H9 (cell line): Measurements from ENCODE around the gene MAPK1IP1L. TPM values are rescaled to one million over a fixed set of nuclear protein-coding genes. Genes with fewer than 3 reads are reported as not detected.

Experiments
- DNase-seq: peaks from one replicate; pipeline ENCODE4 v3.0.0-alpha.2; 2017
- H2AFZ ChIP-seq: one replicate; pipeline ENCODE4 v1.6.1; 2013; ENCODE audit warnings: mild to moderate bottlenecking, low read length, control low read depth, moderate library complexity
- H2AK5ac ChIP-seq: 2 replicates; pipeline ENCODE4 v1.6.1; 2013; ENCODE audit warnings: low read length, control low read depth, mixed read lengths; ENCODE audit not compliant: insufficient read length
- H2BK120ac ChIP-seq: one replicate; pipeline ENCODE4 v1.6.1; 2013; ENCODE audit warnings: low read depth, mild to moderate bottlenecking, low read length, control low read depth, inconsistent platforms; ENCODE audit not compliant: poor library complexity, severe bottlenecking
- H2BK12ac ChIP-seq: 2 replicates; pipeline ENCODE4 v1.6.1; 2013; ENCODE audit warnings: low read length, control low read depth, mixed read lengths, low read depth; ENCODE audit not compliant: insufficient read length
- H2BK15ac ChIP-seq: 2 replicates; pipeline ENCODE4 v1.6.1; 2013; ENCODE audit warnings: low read depth, low read length, control low read depth
- H2BK20ac ChIP-seq: one replicate; pipeline ENCODE4 v1.6.1; 2013; ENCODE audit warnings: low read depth, mild to moderate bottlenecking, low read length, control low read depth, inconsistent platforms; ENCODE audit not compliant: poor library complexity, severe bottlenecking
- H2BK5ac ChIP-seq: 2 replicates; pipeline ENCODE4 v1.6.1; 2013; ENCODE audit warnings: low read length, control low read depth, mixed read lengths; ENCODE audit not compliant: insufficient read length
- H3K14ac ChIP-seq: 2 replicates; pipeline ENCODE4 v1.6.1; 2013; ENCODE audit warnings: low read length, control low read depth; ENCODE audit not compliant: insufficient read depth
- H3K18ac ChIP-seq: 2 replicates; pipeline ENCODE4 v1.6.1; 2013; ENCODE audit warnings: low read depth, mild to moderate bottlenecking, mixed read lengths, low read length, control low read depth; ENCODE audit not compliant: insufficient read length
- H3K23ac ChIP-seq: 2 replicates; pipeline ENCODE4 v1.6.1; 2013; ENCODE audit warnings: low read length, control low read depth, mixed read lengths, low read depth; ENCODE audit not compliant: insufficient read length
- H3K23me2 ChIP-seq: 2 replicates; pipeline ENCODE4 v1.6.1; 2013; ENCODE audit warnings: low read depth, mild to moderate bottlenecking, mixed read lengths, low read length, control low read depth; ENCODE audit not compliant: insufficient read length, poor library complexity, severe bottlenecking
- H3K27ac ChIP-seq: 2 replicates; pipeline ENCODE4 v1.5.1; 2013; ENCODE audit warnings: low read length, control low read depth, mixed read lengths, low read depth; ENCODE audit not compliant: insufficient read length
- H3K27me3 ChIP-seq: 2 replicates; pipeline ENCODE4 v1.6.1; 2013; ENCODE audit warnings: low read length, control low read depth, inconsistent platforms; ENCODE audit not compliant: insufficient read depth
- H3K4ac ChIP-seq: 2 replicates; pipeline ENCODE4 v1.6.1; 2013; ENCODE audit warnings: low read depth, mild to moderate bottlenecking, control low read depth, inconsistent platforms, low read length, moderate library complexity
- H3K4me1 ChIP-seq: 2 replicates; pipeline ENCODE4 v1.6.1; 2013; ENCODE audit warnings: low read length, control low read depth, inconsistent platforms; ENCODE audit not compliant: insufficient read depth
- H3K4me2 ChIP-seq: 2 replicates; pipeline ENCODE4 v1.6.1; 2013; ENCODE audit warnings: low read length, control low read depth, mixed read lengths; ENCODE audit not compliant: insufficient read length, insufficient read depth
- H3K56ac ChIP-seq: 2 replicates; pipeline ENCODE4 v1.6.1; 2013; ENCODE audit warnings: low read depth, mild to moderate bottlenecking, mixed read lengths, low read length, control low read depth; ENCODE audit not compliant: insufficient read length
- H3K79me1 ChIP-seq: 2 replicates; pipeline ENCODE4 v1.6.1; 2013; ENCODE audit warnings: low read depth, mild to moderate bottlenecking, moderate library complexity, low read length, control low read depth, inconsistent platforms; ENCODE audit not compliant: insufficient read depth, poor library complexity, severe bottlenecking
- H3K79me2 ChIP-seq: 2 replicates; pipeline ENCODE4 v1.6.1; 2013; ENCODE audit warnings: low read length, control low read depth, inconsistent platforms; ENCODE audit not compliant: insufficient read depth
- H3K9ac ChIP-seq: 2 replicates; pipeline ENCODE4 v1.6.1; 2013; ENCODE audit warnings: low read length, control low read depth, mixed read lengths; ENCODE audit not compliant: insufficient read length; ENCODE audit errors: extremely low read depth
- H3K9me3 ChIP-seq: one replicate; pipeline ENCODE4 v1.6.1; 2013; ENCODE audit warnings: low read depth, low read length, inconsistent platforms; ENCODE audit not compliant: control insufficient read depth
- H3T11ph ChIP-seq: one replicate; pipeline ENCODE4 v1.6.1; 2013; ENCODE audit warnings: mild to moderate bottlenecking, low read length, control low read depth, inconsistent platforms
- H4K20me1 ChIP-seq: one replicate; pipeline ENCODE4 v1.6.1; 2013; ENCODE audit not compliant: control insufficient read depth, insufficient read length, insufficient read depth
- H4K5ac ChIP-seq: 2 replicates; pipeline ENCODE4 v1.6.1; 2013; ENCODE audit warnings: low read depth, mild to moderate bottlenecking, mixed read lengths, low read length, control low read depth; ENCODE audit not compliant: insufficient read length
- H4K8ac ChIP-seq: replicated peaks from 2 replicates; pipeline ENCODE4 v1.6.1; 2013; ENCODE audit warnings: low read length, control low read depth, mixed read lengths, low read depth; ENCODE audit not compliant: insufficient read length
- H4K91ac ChIP-seq: 2 replicates; pipeline ENCODE4 v1.6.1; 2013; ENCODE audit warnings: low read depth, mild to moderate bottlenecking, moderate library complexity, mixed read lengths, low read length, control low read depth; ENCODE audit not compliant: insufficient read length
- H3K27ac Mint-ChIP-seq, 3 experiments: 2 replicates in 2 of 3; 3 replicates in 1 of 3; pipeline ENCODE4 v1.8.0; 2020 to 2021; ENCODE audit warnings: mixed read lengths in 3 of 3, mild to moderate bottlenecking in 1 of 3, moderate library complexity in 1 of 3
- H3K27me3 Mint-ChIP-seq: 2 replicates; pipeline ENCODE4 v1.8.0; 2021; ENCODE audit warnings: low read depth, mild to moderate bottlenecking, moderate library complexity, mixed read lengths
- H3K36me3 Mint-ChIP-seq, 3 experiments: 2 replicates in 2 of 3; 3 replicates in 1 of 3; pipeline ENCODE4 v1.8.0; 2020 to 2021; ENCODE audit warnings: low read depth in 3 of 3, mixed read lengths in 3 of 3; ENCODE audit not compliant: insufficient read depth in 1 of 3
- H3K4me1 Mint-ChIP-seq, 2 experiments: 2 replicates each; pipeline ENCODE4 v1.8.0; 2020; ENCODE audit warnings: mixed read lengths in 2 of 2
- H3K4me3 Mint-ChIP-seq, 2 experiments: 2 replicates in 1 of 2; 3 replicates in 1 of 2; pipeline ENCODE4 v1.8.0; 2020 to 2021; ENCODE audit warnings: mild to moderate bottlenecking in 2 of 2, mixed read lengths in 2 of 2, moderate library complexity in 1 of 2
- H3K9me3 Mint-ChIP-seq, 2 experiments: 2 replicates in 1 of 2; 3 replicates in 1 of 2; pipeline ENCODE4 v1.8.0; 2020; ENCODE audit warnings: mild to moderate bottlenecking in 2 of 2, mixed read lengths in 2 of 2, moderate library complexity in 1 of 2
- CTCF ChIP-seq: fragments of 200-600 bp; sonication (generic); conservative IDR thresholded peaks from 3 replicates; pipeline ENCODE4 v1.8.0; 2021; ENCODE audit warnings: antibody characterized with exemption, mild to moderate bottlenecking
- WGBS: extraction: QIAGEN DNeasy Blood & Tissue Kit; methylation state at CpG from one replicate; pipeline ENCODE4 v1.1.7; 2013; ENCODE audit warnings: missing lambda C conversion rate, low lambda C conversion rate, mixed read lengths; ENCODE audit not compliant: insufficient read length; ENCODE audit errors: extremely low coverage; 5-methylcytosine and 5-hydroxymethylcytosine counted together
- total RNA-seq: library from RNA; stranded (reverse); gene quantifications from 2 replicates; pipeline ENCODE4 v1.2.1, GENCODE V29; 2021

MAPK1IP1L gene
- total RNA-seq, 1 experiment from 2014 or later, result 133 TPM

- TF ChIP-seq CTCF, result no peak
- no peak for DNase-seq
- no peak overlapping the region for H3K4me3 Mint-ChIP-seq
Measured at GRCh38 chr14:55065411-55065810, 14.0 kb downstream of the MAPK1IP1L start.

More at GRCh38 chr14:55065411-55065810, 14.0 kb downstream of the MAPK1IP1L start:
- Histone ChIP-seq H3T11ph (no peak overlapping the region), H3K23ac (no peak overlapping the region), H3K9me3 (no peaks in the 10 kb centered on the region), H2BK20ac (no peak overlapping the region), H3K14ac (no peak overlapping the region), H3K79me2 (no peaks in the 10 kb centered on the region), H4K5ac (no peak overlapping the region), H3K79me1 (peaks cover 4% of the 10 kb centered on the region), H3K56ac (no peak overlapping the region), H2BK5ac (no peak overlapping the region), H3K18ac (no peak overlapping the region), H3K9ac (no peak overlapping the region), H4K8ac (no peak overlapping the region), H4K91ac (no peak overlapping the region), H2BK12ac (no peak overlapping the region), H3K23me2 (no peaks in the 10 kb centered on the region), H4K20me1 (no peaks in the 10 kb centered on the region), H2BK120ac (no peak overlapping the region), H3K27ac (no peak overlapping the region), H3K4ac (no peak overlapping the region), H3K27me3 (no peaks in the 10 kb centered on the region), H3K4me1 (no peaks in the 10 kb centered on the region), H2AK5ac (no peak overlapping the region), H2AFZ (no peak overlapping the region), H2BK15ac (no peak overlapping the region), H3K4me2 (no peak overlapping the region)
- H3K9me3 Mint-ChIP-seq, result no peaks in the 10 kb centered on the region
- H3K4me1 Mint-ChIP-seq, result no peaks in the 10 kb centered on the region
- H3K36me3 Mint-ChIP-seq, result peaks cover 28 to 60% (median 60%) of the 10 kb centered on the region in 3 experiments; a peak in 6 of 7 replicates
- WGBS, result no CpG with 5 or more reads among the region's 2 CpGs
- H3K27ac Mint-ChIP-seq, result no peak overlapping the region
- H3K27me3 Mint-ChIP-seq, result no peaks in the 10 kb centered on the region
